ENCODE measurements around the gene MYOF.
"Not testable (repeated sequence)": the region's sequence is repeated elsewhere in the genome, so short reads cannot be mapped to it uniquely, and the experiment has no call there.

GRCh38 chr10:93284246-93284645 lies 197.9 kb downstream of the MYOF start:
- TF ChIP-seq CTCF, POLR2A (IDR thresholded peaks at IDR 0.05): not testable (repeated sequence)
